ENCODE data around the gene HHIPL2.
"Not testable (repeated sequence)": the region's sequence is repeated elsewhere in the genome, so short reads cannot be mapped to it uniquely, and the experiment has no call there.

Gene HHIPL2

DNA sequence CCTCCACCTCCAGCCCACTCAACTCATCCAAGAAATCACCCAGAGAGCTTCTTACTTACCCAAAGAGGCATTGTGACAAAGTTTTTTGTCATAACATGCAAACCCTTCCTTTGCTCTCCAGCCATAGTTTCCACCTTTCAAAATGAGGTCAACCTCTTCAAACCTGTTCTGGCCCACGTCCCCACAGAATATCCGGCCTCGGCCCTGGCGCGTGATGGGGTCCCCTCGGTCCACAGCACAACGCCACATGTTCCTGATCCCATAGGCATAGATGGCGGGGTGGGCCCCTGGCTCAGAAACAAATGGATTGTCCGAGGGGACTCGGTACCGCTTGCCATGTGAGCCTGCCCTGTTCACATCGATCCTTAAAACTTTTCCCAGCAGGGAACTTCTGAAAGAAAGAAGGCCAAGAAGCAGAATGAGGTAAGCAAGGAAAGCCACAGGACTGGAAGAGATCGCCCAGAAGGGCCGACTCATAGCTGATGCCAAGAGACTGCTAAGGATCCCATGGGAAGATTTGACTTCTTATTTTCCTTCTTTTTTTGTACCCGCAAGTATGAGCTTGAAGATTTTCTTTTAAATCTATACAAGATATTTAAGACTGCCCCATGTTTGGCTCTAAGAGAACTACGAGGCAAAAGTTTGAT is 7.8 kb downstream of the HHIPL2 start:
- DNase-seq (ENCODE audit: low spot score): no peak

DNA sequence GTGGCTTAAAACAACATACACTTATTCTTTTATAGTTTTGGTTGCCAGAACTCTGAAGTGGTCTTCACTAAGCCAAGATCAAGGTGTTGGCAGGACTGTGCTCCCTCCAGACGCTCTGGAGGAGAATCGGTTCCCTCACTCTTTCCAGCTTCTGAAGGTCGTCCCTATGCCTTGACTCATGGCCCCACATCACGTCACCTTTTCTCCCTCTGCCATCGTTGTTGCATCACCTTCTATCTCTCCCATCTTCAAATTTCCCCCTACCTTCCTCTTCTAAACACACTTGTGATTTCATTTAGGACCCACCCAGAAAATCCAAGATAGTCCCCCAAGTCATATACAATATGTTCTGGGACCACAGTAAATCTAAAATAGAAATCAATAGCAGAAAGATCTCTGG is 12.4 kb downstream of the HHIPL2 start:
- no peak for DNase-seq (ENCODE audit: low spot score)

DNA sequence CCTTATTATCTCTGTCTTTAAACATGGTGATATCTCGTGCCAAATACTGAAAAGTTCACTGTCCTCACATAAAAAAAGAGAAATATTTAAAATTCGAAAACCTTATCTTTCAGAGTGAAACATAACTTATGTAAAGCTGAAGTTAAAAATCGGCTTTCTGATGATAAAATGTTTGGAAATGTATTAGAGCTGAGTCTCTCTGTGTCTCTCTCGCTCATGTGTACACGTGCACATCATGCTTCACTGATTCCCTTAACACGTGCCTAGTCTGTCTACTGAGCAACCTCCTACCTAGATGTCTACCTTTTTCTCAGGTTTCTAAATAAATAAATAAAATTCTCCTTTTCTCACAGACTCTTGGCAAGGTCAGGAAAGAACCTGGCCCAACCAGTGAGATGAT is 17.1 kb downstream of the HHIPL2 start:
- DNase-seq (ENCODE audit: low spot score): no peak

DNA sequence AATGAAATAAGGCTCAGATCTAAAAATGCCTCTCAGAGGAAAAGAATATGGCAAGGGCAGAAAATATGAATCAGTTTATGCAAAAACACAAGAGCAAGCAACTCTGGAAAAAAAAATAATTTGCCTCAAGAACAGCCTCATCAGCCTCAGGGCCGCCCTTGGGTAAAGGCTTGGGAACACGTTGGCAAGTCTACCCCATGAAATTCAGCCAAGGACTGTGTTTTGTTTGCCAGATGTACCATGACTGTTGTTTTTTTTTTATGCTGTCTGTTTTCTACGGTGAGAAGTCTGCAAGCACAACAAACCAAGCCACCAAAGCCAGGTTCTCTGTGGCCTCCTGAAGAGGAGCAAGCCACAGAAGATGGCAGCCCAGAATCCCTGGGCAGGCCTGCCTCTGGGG is 18.0 kb downstream of the HHIPL2 start:
- no peak for DNase-seq (ENCODE audit: low spot score)

DNA sequence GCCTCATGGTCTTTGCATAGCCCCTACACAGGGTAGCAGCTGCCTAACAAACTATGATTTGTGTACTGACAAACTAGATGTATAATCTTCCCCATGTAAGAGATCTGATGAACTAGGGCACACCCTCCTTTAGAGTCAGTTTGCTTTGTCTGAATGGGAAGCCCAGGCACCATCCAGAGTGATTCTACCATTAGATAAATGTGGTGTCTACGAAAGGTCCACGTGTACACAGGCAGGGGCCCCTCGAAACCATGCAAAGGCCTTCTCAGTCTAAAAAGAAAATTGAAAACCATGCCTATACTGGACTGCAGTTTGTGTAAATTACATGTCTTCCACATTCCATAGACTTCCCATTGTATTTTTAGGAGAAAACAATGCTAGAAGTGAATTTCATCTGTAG is 18.7 kb downstream of the HHIPL2 start:
- DNase-seq (ENCODE audit: low spot score): no peak

DNA sequence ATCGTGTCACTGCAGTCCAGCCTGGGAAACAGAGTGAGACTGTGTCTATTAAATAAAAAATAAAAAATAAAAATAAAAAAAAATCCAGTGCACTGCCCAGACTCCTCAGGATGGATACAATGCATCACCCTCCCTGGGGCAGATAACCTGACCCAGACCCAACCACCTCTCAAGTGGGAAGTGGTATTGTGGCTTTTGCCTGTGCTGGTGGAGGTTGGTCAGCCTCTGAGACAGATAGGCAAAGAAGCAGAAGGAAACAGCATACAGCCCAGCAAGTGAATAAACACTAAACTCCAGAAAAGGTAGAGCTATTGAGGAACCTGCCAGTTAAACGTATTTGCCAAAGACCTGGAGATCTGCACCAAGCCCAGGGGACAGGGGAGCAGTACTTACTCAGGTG is 22.0 kb downstream of the HHIPL2 start:
- DNase-seq (ENCODE audit: low spot score): no peak

DNA sequence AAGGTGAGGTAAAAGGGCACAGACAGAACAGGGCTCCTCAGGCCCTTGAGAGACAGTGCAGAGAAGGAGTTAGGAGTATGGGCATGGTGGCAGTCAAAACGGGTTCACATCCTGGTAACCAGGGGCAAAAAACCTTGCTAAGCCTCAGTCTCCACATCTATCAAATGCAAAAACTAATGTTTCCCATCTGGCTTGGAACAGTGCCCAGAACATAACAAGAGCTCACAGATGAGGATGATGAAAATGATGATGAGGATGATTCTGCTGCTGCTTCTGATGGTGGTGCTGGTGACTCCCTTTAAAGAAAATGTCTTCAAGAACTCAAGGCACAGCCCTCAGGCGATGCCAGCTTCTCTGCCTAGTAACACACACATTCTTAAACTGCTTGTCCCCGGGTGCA is 24.1 kb downstream of the HHIPL2 start:
- DNase-seq (ENCODE audit: low spot score): no peak

DNA sequence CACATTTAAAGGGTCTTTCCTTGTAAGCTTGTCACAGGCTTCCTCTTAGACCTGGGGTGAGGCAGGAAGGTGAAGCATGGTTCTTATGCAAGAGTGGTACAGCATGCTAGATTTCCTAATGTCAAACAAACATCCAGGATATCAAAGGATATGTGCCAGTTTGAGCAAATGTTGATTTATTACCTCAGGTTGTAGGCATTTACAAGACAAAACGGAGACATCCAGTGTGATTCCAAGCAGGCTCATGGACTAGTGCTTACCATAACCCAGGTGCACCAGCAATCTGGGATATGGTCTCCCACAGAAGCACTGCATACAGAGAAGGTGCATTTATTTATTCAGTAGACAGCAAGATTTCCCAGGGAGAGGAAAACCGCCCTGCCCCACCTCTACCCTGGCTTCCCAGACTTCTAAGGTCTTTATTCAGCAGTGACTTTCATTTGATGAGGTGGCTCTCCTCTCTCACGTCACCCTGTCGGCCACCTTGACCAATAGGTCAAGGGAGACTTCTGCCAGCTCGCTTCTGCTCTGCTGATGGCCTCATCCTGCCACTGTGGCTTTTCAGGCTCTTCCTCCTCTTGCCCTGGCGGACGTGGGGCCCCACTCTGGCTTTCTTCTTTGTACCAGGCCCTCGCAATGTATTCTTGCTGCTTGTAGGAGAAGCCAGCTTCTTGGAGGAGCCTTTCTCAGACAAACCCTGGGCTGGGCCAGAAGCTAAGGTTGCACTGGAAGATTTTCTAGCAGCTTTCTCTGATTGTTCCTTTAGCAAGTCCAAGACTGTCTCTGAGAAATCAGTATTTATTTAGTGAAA is 25.6 kb downstream of the HHIPL2 start:
- DNase-seq (ENCODE audit: low spot score): no peak

DNA sequence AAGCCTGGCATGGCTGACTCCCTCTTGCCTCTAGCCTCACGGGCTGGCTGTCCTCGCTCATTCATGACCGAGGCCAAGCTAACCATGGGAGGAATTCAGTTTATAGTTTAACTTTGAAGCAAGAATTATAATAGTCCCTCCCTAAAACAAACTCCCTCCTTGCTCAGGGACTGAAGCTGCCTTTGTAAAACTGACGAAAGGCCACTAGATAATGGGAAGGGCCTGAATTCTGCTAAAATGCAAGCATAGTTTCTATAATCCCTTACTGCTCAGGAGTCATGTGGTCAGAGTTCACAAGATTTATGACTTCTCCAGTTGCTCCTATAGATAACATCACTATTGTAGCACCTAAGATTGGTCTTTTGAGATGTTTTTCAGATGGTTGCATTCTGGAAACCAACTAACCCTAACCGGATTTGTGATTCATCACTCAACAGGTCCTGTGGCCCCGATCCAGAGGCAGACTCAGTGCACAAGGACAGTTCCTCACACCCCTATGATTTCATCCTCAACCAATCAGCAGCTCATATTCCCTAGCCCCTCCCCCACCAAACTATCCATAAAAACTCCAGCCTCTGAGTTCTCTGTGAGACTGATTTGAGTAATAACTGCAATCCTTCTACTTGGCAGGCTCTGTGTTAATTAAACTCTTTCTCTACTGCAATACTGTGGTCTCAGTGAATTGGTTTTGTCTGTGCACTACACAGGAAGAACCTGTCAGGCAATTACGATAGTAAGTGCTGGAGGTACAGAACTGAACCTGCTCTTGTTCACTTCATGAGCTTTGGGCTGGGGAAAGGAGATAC is 26.4 kb downstream of the HHIPL2 start:
- no peak for DNase-seq (ENCODE audit: low spot score)

DNA sequence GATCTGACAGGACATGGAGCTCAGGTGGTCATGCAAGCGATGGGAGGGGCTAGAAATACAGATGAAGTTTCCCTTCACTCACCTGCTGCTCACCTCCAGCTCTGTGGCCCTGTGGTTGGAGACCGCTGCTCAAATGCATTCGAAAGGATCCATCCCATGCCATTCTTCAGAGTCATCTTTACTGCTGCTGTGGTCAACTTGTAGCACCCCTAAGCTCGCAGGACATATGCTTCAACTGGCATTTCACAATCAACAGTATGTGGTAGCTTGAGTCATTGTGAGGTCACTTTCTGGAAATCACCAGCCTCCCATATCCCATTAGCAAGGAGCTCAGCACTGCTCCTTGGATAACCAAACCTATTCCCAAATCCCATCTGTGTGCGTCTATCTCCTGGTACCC is 58.4 kb downstream of the HHIPL2 start:
- not testable (repeated sequence) for DNase-seq (ENCODE audit: low spot score)

DNA sequence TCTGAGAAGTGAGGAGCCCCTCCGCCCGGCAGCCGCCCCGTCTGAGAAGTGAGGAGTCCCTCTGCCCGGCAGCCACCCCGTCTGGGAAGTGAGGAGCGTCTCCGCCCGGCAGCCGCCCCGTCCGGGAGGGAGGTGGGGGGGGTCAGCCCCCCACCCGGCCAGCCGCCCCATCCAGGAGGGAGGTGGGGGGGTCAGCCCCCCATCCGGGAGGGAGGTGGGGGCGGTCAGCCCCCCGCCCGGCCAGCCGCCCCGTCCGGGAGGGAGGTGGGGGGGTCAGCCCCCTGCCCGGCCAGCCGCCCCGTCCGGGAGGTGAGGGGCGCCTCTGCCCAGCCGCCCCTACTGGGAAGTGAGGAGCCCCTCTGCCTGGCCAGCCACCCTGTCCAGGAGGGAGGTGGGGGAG is 60.1 kb downstream of the HHIPL2 start:
- DNase-seq (ENCODE audit: low spot score): not testable (repeated sequence)

DNA sequence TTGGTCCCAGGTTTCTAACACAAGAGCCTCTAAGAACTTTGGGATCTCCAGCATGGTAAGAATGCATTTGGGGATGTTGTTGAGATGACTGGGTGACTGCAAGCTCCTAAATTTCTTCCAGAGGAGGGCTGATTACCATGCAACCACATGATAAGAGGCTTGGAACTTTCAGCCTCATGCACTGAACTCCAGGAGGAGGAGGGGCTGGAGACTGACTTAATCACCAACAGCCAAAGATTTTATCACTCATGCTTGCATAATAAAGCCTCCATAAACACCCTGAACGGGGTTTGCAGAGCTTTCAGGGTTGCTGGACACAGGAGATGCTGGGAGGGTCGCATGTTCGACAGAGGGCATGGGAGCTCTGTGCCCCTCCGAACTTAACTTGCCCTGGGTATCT is 63.9 kb downstream of the HHIPL2 start:
- not testable (repeated sequence) for DNase-seq (ENCODE audit: low spot score)

DNA sequence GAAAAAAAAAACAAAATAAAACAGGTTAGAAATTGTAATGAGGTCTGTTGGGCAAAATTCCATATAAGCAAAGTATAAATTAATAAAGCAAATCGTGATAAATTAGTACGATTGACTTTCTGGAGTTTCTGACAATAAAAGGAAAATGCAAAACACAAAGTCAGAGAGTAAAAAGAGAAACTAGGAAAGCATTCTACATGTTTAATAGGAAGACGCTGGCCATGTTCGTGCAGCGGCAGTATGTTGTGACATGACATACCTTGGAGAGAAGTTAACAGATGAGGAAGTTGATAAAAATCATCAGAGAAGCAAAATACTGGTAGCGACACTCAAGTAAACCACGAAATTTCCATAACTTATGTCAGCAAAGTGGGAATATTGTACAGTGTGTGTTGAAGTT is 68.3 kb downstream of the HHIPL2 start:
- not testable (repeated sequence) for DNase-seq (ENCODE audit: low spot score)

DNA sequence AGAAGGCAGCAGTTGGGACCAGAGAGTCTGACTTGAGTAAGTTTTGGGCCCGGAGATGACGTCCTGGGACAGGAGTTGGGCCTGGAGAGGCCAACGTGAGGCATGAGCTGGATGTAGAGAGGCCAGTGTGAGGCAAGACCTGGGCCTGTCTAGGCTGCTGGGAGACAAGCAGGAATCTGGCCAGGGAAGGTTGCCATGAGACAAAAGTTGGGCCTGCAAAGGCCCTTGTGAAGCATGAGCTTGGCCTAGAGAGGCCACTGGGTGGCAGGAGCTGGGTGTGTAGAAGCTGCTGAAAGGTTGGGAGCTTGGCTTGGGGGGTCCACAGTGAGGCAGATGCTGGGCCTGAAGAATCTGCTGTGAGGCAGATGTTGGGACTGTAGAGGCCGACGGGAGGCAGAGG is 71.5 kb downstream of the HHIPL2 start:
- DNase-seq (ENCODE audit: low spot score): not testable (repeated sequence)

DNA sequence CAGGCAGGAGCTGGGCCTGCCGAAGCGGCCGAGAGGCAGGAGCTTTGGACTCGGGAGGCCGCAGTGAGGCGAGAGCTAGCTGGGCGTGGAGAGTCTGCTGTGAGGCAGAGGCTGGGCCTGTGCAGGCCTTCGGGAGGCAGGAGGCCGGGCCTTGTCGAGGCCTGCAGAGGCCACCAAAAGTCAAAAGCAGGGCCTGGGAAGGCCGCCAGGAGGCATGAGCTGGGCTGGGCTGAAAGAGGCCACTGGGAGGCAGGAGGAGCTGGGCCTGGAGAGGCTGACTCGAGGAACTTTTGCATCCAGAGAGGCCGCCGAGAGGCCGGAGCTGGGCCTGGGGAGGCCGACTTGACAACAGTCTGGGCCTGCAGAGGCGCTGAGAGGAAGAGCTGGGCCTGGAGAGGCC is 74.2 kb downstream of the HHIPL2 start:
- DNase-seq (ENCODE audit: low spot score): not testable (repeated sequence)

DNA sequence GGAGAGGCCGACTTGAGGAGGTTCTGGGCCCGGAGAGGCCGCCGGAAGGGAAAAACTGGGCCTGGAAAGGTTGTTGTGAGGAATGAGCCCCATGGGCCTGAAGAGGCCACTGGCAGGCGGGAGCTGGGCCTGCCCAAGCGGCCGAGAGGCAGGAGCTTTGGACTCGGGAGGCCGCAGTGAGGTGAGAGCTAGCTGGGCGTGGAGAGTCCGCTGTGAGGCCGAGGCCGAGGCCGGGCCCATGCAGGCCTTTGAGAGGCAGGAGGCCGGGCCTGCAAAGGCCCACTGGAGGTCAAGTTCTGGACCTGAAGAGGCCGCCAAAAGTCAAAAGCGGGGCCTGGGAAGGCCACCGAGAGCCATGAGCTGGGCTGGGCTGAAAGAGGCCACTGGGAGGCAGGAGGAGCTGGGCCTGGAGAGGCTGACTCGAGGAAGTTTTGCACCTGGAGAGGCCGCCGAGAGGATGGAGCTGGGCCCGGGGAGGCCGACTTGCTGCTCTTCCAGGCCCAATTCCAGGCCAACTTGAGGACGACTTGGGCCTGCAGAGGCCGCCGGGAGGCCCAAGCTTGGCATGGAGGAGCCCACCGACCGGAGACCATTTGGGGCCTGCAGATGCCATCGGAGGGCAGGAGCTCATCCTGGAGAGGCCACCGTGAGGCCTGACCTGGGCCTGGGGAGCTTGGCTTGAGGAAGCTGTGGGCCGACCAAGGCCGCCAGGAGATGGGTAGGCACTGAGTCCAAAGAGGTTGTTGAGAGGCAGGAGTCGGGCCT is 74.9 kb downstream of the HHIPL2 start:
- not testable (repeated sequence) for DNase-seq (ENCODE audit: low spot score)
